Ramos (cell line): Measurements from ENCODE around the gene NRXN2.
"Not testable (repeated sequence)": the region's sequence is repeated elsewhere in the genome, so short reads cannot be mapped to it uniquely, and the experiment has no call there.

Experiments
- in situ Hi-C: fragments of 300-500 bp; cut with MboI; formaldehyde crosslinking; loops from one replicate; pipeline ENCODE4 v1.14.3; 2022; ENCODE audit warnings: low sequenced_read_pairs; ENCODE audit not compliant: unreplicated experiment

NRXN2 gene

GRCh38 chr11:64686466-64687170 is 36.4 kb downstream of the NRXN2 start:
- in situ Hi-C loops: no loop called here

GRCh38 chr11:64685536-64685935 is 37.5 kb downstream of the NRXN2 start:
- in situ Hi-C loops: no loop called here

- in situ Hi-C loops: no loop called here
These were observed 38.6 kb downstream of the NRXN2 start for GRCh38 chr11:64684357-64684756.

- in situ Hi-C loops: no loop called here
These were observed 41.8 kb downstream of the NRXN2 start for GRCh38 chr11:64681171-64681570.

- in situ Hi-C loops: no loop called here
These were observed 43.2 kb downstream of the NRXN2 start for GRCh38 chr11:64679846-64680245.

- in situ Hi-C loops: no loop called here
These were observed 45.5 kb downstream of the NRXN2 start for GRCh38 chr11:64677441-64678023.

- in situ Hi-C loops: no loop called here
These were observed 46.8 kb downstream of the NRXN2 start for GRCh38 chr11:64676261-64676615.

- in situ Hi-C loops: no loop called here
These were observed 47.3 kb downstream of the NRXN2 start for GRCh38 chr11:64675450-64676260.

- in situ Hi-C loops: no loop called here
These were observed 48.2 kb downstream of the NRXN2 start for GRCh38 chr11:64674774-64675173.

- in situ Hi-C loops: no loop called here
These were observed 49.7 kb downstream of the NRXN2 start for GRCh38 chr11:64673279-64673678.

- in situ Hi-C loops: no loop called here
These were observed 50.1 kb downstream of the NRXN2 start for GRCh38 chr11:64672875-64673274.

- in situ Hi-C loops: no loop called here
These were observed 52.0 kb downstream of the NRXN2 start for GRCh38 chr11:64670975-64671374.

- in situ Hi-C loops: no loop called here
These were observed 55.7 kb downstream of the NRXN2 start for GRCh38 chr11:64667154-64667745.

GRCh38 chr11:64665411-64665821 is 57.6 kb downstream of the NRXN2 start:
- in situ Hi-C loops: no loop called here

GRCh38 chr11:64664236-64664870 is 58.6 kb downstream of the NRXN2 start:
- in situ Hi-C loops: not testable (repeated sequence)

GRCh38 chr11:64663656-64664055 is 59.3 kb downstream of the NRXN2 start:
- in situ Hi-C loops: no loop called here

- in situ Hi-C loops: no loop called here
These were observed 61.4 kb downstream of the NRXN2 start for GRCh38 chr11:64661614-64662013.

- in situ Hi-C loops: no loop called here
These were observed 61.9 kb downstream of the NRXN2 start for GRCh38 chr11:64661146-64661545.

GRCh38 chr11:64660706-64661105 is 62.3 kb downstream of the NRXN2 start:
- in situ Hi-C loops: no loop called here

GRCh38 chr11:64660205-64660604 is 62.8 kb downstream of the NRXN2 start:
- in situ Hi-C loops: no loop called here
